RWPE1 (cell line): ENCODE measurements around the gene ISG15.

Experiments used
- CTCF ChIA-PET: fragments of 350-600 bp; sonication (Branson Sonifier 250); formaldehyde crosslinking; extraction: SDS; loops from one replicate; lab custom pipeline; 2021; lab: Yijun Ruan, JAX
- POLR2A ChIA-PET: fragments of 400-600 bp; formaldehyde crosslinking; extraction: SDS; loops from one replicate; lab custom pipeline; 2020; ENCODE audit warnings: antibody characterized with exemption; ENCODE audit not compliant: low non-redundant PET; lab: Yijun Ruan, JAX
- DNase-seq: peaks from one replicate; pipeline ENCODE4 v3.0.0; 2012; ENCODE audit warnings: low spot score
- H3K27ac ChIP-seq: fragments of 450-650 bp; 2 replicates; pipeline ENCODE4 v1.5.1; 2017
- CTCF ChIP-seq: fragments of 450-650 bp; conservative IDR thresholded peaks from 2 replicates; pipeline ENCODE4 v1.5.1; 2017; ENCODE audit warnings: low read depth, mild to moderate bottlenecking

The ISG15 gene

GRCh38 chr1:1022302-1023009 lies 9.2 kb downstream of the ISG15 start:
- no peak for DNase-seq
- ChIA-PET POLR2A (no interaction called here), CTCF (interaction anchor here (1.0 to 1.4 kb wide), 2 partner anchors 21 to 41 kb away, joined by 4 read pairs; no protein-coding TSS in a partner anchor)
- H3K27ac ChIP-seq, result peak overlapping the region; percentile 98
- TF ChIP-seq CTCF, result no peak

- no peak for DNase-seq
- H3K27ac ChIP-seq, result peak overlapping the region; percentile 98
- CTCF ChIA-PET, result interaction anchor here (0.8 to 2.1 kb wide), 2 partner anchors 16 to 22 kb away, joined by 3 to 16 read pairs; no protein-coding TSS in a partner anchor
- POLR2A ChIA-PET, result no interaction called here
- no peak for TF ChIP-seq CTCF
These were observed 10.4 kb downstream of the ISG15 start for GRCh38 chr1:1023700-1024099.

- ChIA-PET CTCF (interaction anchor here (0.8 to 2.1 kb wide), 3 partner anchors 15 to 22 kb away, joined by 3 to 16 read pairs (median 8); no protein-coding TSS in a partner anchor), POLR2A (no interaction called here)
- H3K27ac ChIP-seq, result peak overlapping the region; percentile 98
- no peak for DNase-seq
- no peak for TF ChIP-seq CTCF
These were observed 11.0 kb downstream of the ISG15 start for GRCh38 chr1:1024149-1024770.

GRCh38 chr1:1024771-1025699 lies 11.7 kb downstream of the ISG15 start:
- ChIA-PET POLR2A (no interaction called here), CTCF (interaction anchor here (1.3 to 2.1 kb wide), 2 partner anchors 15 to 23 kb away, joined by 8 to 16 read pairs; no protein-coding TSS in a partner anchor)
- TF ChIP-seq CTCF, result no peak
- DNase-seq, result peak; percentile 88
- peak overlapping the region; percentile 98 for H3K27ac ChIP-seq

- H3K27ac ChIP-seq, result peak overlapping the region; percentile 98
- CTCF ChIA-PET, result interaction anchor here (1.3 to 2.1 kb wide), 2 partner anchors 14 to 24 kb away, joined by 8 to 16 read pairs; no protein-coding TSS in a partner anchor
- no peak for DNase-seq
- no peak for TF ChIP-seq CTCF
- POLR2A ChIA-PET, result no interaction called here
These were observed 12.4 kb downstream of the ISG15 start for GRCh38 chr1:1025730-1026129.
